PC-3 (cell line): ENCODE data around the gene ANGPTL8. TPM values are rescaled to one million over a fixed set of nuclear protein-coding genes. Genes with fewer than 3 reads are reported as not detected.

ENCODE experiments used
- ATAC-seq: fragments of 200-7000 bp; cut with Tn5 transposase; 2 replicates; pipeline ENCODE4 v1.9.1; 2020; ENCODE audit warnings: mild to moderate bottlenecking, moderate library complexity
- BruUV-seq: library from RNA; stranded (reverse); fragments of 400-500 nt; replicated peaks from 2 replicates; lab custom pipeline; 2021; lab: Mats Ljungman, UMichigan
- CTCF ChIA-PET: fragments of 300-600 bp; sonication (Branson Sonifier 250); formaldehyde crosslinking; loops from one replicate; lab custom pipeline; 2022; ENCODE audit warnings: antibody characterized with exemption; lab: Charles Lee
- POLR2A ChIA-PET: fragments of 300-600 bp; sonication (Branson Sonifier 250); formaldehyde crosslinking; loops from one replicate; lab custom pipeline; 2022; ENCODE audit warnings: antibody characterized with exemption; ENCODE audit not compliant: unreplicated experiment; lab: Charles Lee
- DNase-seq: peaks from one replicate; pipeline ENCODE4 v3.0.0-alpha.2; 2015
- H2AFZ ChIP-seq: fragments of 300-600 bp; sonication (generic); 2 replicates; pipeline ENCODE4 v1.6.0; 2016; ENCODE audit warnings: antibody characterized with exemption, low read length
- H3F3A ChIP-seq: fragments of 300-600 bp; sonication (generic); one replicate; pipeline ENCODE4 v1.6.0; 2017; ENCODE audit warnings: antibody characterized with exemption, low read length, control low read depth, mild to moderate bottlenecking; ENCODE audit not compliant: unreplicated experiment
- H3K27ac ChIP-seq: fragments of 300-600 bp; sonication (generic); 2 replicates; pipeline ENCODE4 v1.5.1; 2016; ENCODE audit warnings: mild to moderate bottlenecking, low read length
- H3K27me3 ChIP-seq: fragments of 300-600 bp; sonication (generic); 2 replicates; pipeline ENCODE4 v1.6.1; 2016; ENCODE audit warnings: low read length, mixed read lengths
- H3K36me3 ChIP-seq: fragments of 300-600 bp; sonication (generic); 2 replicates; pipeline ENCODE4 v1.6.1; 2016; ENCODE audit warnings: low read depth, mixed run types, low read length, mixed read lengths
- H3K4me1 ChIP-seq: fragments of 300-600 bp; sonication (generic); 2 replicates; pipeline ENCODE4 v1.5.1; 2016; ENCODE audit warnings: low read length; ENCODE audit not compliant: insufficient read depth
- H3K4me2 ChIP-seq: fragments of 300-600 bp; sonication (generic); 2 replicates; pipeline ENCODE4 v1.6.0; 2016; ENCODE audit warnings: low read length
- H3K4me3 ChIP-seq: fragments of 300-600 bp; sonication (generic); 2 replicates; pipeline ENCODE4 v1.5.1; 2016; ENCODE audit warnings: mild to moderate bottlenecking, low read length, mixed read lengths
- H3K79me2 ChIP-seq: fragments of 300-600 bp; sonication (generic); 2 replicates; pipeline ENCODE4 v1.6.1; 2017; ENCODE audit warnings: low read length, mixed read lengths
- H3K9ac ChIP-seq: fragments of 300-600 bp; sonication (generic); 2 replicates; pipeline ENCODE4 v1.6.0; 2016; ENCODE audit warnings: mild to moderate bottlenecking, low read length
- H3K9me2 ChIP-seq: fragments of 300-600 bp; sonication (generic); replicated peaks from 2 replicates; pipeline ENCODE4 v1.6.1; 2016; ENCODE audit warnings: mixed run types, low read length, mixed read lengths
- H3K9me3 ChIP-seq: fragments of 300-600 bp; sonication (generic); 2 replicates; pipeline ENCODE4 v1.6.1; 2016; ENCODE audit warnings: low read length, mixed read lengths
- H4K20me1 ChIP-seq: fragments of 300-600 bp; sonication (generic); 2 replicates; pipeline ENCODE4 v1.6.1; 2016; ENCODE audit warnings: low read length, mixed read lengths
- CTCF ChIP-seq: fragments of 300-600 bp; sonication (generic); conservative IDR thresholded peaks from 2 replicates; pipeline ENCODE4 v1.5.1; 2017; ENCODE audit warnings: antibody characterized with exemption, low read depth, mild to moderate bottlenecking, low read length
- EZH2 ChIP-seq: fragments of 300-600 bp; sonication (generic); IDR thresholded peaks from one replicate; pipeline ENCODE4 v1.6.1; 2017; ENCODE audit warnings: antibody characterized with exemption, mild to moderate bottlenecking, low read length; ENCODE audit not compliant: unreplicated experiment
- EZH2phosphoT487 ChIP-seq: fragments of 300-600 bp; sonication (generic); IDR thresholded peaks from 2 replicates; pipeline ENCODE4 v1.6.1; 2018; ENCODE audit warnings: mild to moderate bottlenecking, antibody characterized with exemption, low read length, borderline replicate concordance
- intact Hi-C: fragments of 100-400 bp; cut with micrococcal nuclease; formaldehyde crosslinking; loops from 2 replicates; pipeline ENCODE4 v1.9.0; 2023
- total RNA-seq: library from RNA; depleted of rRNA; stranded (reverse); fragments of >200 nt; gene quantifications from 2 replicates; pipeline ENCODE4 v1.2.3, GENCODE V29; 2014

Gene ANGPTL8
- total RNA-seq, 1 experiment from 2014 or later: not detected

GRCh38 chr19:11279505-11280236, 40.3 kb downstream of the ANGPTL8 start:
- Histone ChIP-seq H3K4me2 (no peak overlapping the region), H3K36me3 (no peaks in the 10 kb centered on the region), H3K9me2 (no peaks in the 10 kb centered on the region), H3K27ac (no peak overlapping the region), H3K27me3 (no peaks in the 10 kb centered on the region), H3K4me3 (no peak overlapping the region), H3K9ac (no peak overlapping the region), H3K9me3 (no peaks in the 10 kb centered on the region), H3K79me2 (no peaks in the 10 kb centered on the region), H2AFZ (no peak overlapping the region), H3K4me1 (no peaks in the 10 kb centered on the region), H3F3A (no peaks in the 10 kb centered on the region), H4K20me1 (no peaks in the 10 kb centered on the region)
- DNase-seq: no peak
- POLR2A ChIA-PET: interaction anchor here (0.6 kb wide), 1 partner anchor 280 kb away, joined by 14 read pairs; no protein-coding TSS in a partner anchor
- no TSS peak for BruUV-seq
- intact Hi-C loops: no loop called here
- CTCF ChIA-PET: no interaction called here
- ATAC-seq: no peak
- TF ChIP-seq CTCF (no peak), EZH2 (no peak), EZH2phosphoT487 (no peak)

- Histone ChIP-seq H3K9ac (no peak overlapping the region), H2AFZ (no peak overlapping the region), H3F3A (no peaks in the 10 kb centered on the region), H3K4me2 (no peak overlapping the region), H3K9me3 (no peaks in the 10 kb centered on the region), H4K20me1 (no peaks in the 10 kb centered on the region), H3K9me2 (no peaks in the 10 kb centered on the region), H3K36me3 (no peaks in the 10 kb centered on the region), H3K79me2 (no peaks in the 10 kb centered on the region), H3K27ac (no peak overlapping the region), H3K27me3 (no peaks in the 10 kb centered on the region), H3K4me1 (no peaks in the 10 kb centered on the region), H3K4me3 (no peak overlapping the region)
- ChIA-PET POLR2A (no interaction called here), CTCF (no interaction called here)
- ATAC-seq (no peak), DNase-seq (peak; percentile 45)
- BruUV-seq: no TSS peak
- TF ChIP-seq CTCF: no peak
- no peak for TF ChIP-seq EZH2
- TF ChIP-seq EZH2phosphoT487: no peak
- intact Hi-C loops: no loop called here
These were observed 42.1 kb downstream of the ANGPTL8 start for GRCh38 chr19:11281356-11282049.

- CTCF ChIA-PET: interaction anchor here (0.6 kb wide), 1 partner anchor 256 kb away, joined by 3 read pairs; no protein-coding TSS in a partner anchor
- Histone ChIP-seq H3K36me3 (no peaks in the 10 kb centered on the region), H3K9ac (no peak overlapping the region), H3K4me1 (no peaks in the 10 kb centered on the region), H3K4me3 (no peak overlapping the region), H3K9me3 (no peaks in the 10 kb centered on the region), H3F3A (no peaks in the 10 kb centered on the region), H3K27me3 (no peaks in the 10 kb centered on the region), H3K27ac (no peak overlapping the region), H3K9me2 (no peaks in the 10 kb centered on the region), H3K4me2 (no peak overlapping the region), H2AFZ (no peak overlapping the region), H4K20me1 (no peaks in the 10 kb centered on the region), H3K79me2 (no peaks in the 10 kb centered on the region)
- no peak for ATAC-seq
- intact Hi-C loops: no loop called here
- POLR2A ChIA-PET: no interaction called here
- BruUV-seq: no TSS peak
- no peak for DNase-seq
- TF ChIP-seq EZH2 (no peak), CTCF (no peak), EZH2phosphoT487 (no peak)
These were observed 45.1 kb downstream of the ANGPTL8 start for GRCh38 chr19:11284515-11284914.
